ENCODE results near the gene A1BG. TPM values are rescaled to one million over a fixed set of nuclear protein-coding genes. Genes with fewer than 3 reads are reported as not detected.

Gene A1BG
- total RNA-seq, 1 experiment from 2014 or later: 47.4 TPM

DNA sequence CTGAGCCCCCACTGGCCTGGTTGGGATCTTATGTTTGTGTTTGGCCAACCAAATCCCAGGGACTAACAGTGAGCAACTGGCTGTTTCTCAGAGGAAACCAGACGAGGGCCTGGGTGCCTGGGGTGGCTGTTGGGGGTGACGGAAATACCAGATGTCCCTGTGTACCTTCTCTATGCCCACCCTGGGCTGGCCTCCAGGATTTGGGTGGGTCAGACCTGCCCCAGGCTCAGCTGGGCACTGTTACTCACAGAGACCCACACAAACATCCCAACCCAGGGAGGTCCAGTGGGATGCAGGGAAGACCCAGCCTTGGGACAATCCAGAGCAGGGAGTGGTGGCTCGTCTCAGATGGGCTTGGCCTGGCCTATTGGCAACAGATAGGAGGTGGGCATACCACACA is 17.7 kb downstream of the A1BG start:
- DNase-seq (ENCODE audit: low read depth, low spot score): no peak
- Histone ChIP-seq H3K4me1 (ENCODE audit: control insufficient read depth, insufficient read depth, low read length) (no peaks in the 10 kb centered on the region), H3K4me3 (ENCODE audit: low read depth in 2 of 2, low read length in 2 of 2) (no peak overlapping the region), H3K27ac (ENCODE audit: low read length) (no peak overlapping the region), H3K27me3 (ENCODE audit: control insufficient read depth, insufficient read depth, low read length) (no peaks in the 10 kb centered on the region), H3K9me3 (ENCODE audit: control insufficient read depth, insufficient read depth, low read depth, low read length) (0 out of 2 replicates have a peak, but pooled peaks cover 4% of the 10 kb centered on the region), H3K36me3 (ENCODE audit: control insufficient read depth, insufficient read depth, low read length) (no peaks in the 10 kb centered on the region)
- intact Hi-C loops (cut with micrococcal nuclease; ENCODE audit: unreplicated experiment): no loop called here
- in situ Hi-C loops (cut with HindIII; ENCODE audit: low pct_unique_long_range_greater_than_20kb, low sequenced_read_pairs): no loop called here
- no peak for ATAC-seq
- CTCF ChIA-PET: no interaction called here
- POLR2A ChIA-PET: no interaction called here
- BruUV-seq (replicated peaks): no TSS peak
- no peak for TF ChIP-seq POLR2AphosphoS5 (IDR thresholded peaks at IDR 0.05; ENCODE audit: low read depth, low read length)
- TF ChIP-seq, protein P1, sequence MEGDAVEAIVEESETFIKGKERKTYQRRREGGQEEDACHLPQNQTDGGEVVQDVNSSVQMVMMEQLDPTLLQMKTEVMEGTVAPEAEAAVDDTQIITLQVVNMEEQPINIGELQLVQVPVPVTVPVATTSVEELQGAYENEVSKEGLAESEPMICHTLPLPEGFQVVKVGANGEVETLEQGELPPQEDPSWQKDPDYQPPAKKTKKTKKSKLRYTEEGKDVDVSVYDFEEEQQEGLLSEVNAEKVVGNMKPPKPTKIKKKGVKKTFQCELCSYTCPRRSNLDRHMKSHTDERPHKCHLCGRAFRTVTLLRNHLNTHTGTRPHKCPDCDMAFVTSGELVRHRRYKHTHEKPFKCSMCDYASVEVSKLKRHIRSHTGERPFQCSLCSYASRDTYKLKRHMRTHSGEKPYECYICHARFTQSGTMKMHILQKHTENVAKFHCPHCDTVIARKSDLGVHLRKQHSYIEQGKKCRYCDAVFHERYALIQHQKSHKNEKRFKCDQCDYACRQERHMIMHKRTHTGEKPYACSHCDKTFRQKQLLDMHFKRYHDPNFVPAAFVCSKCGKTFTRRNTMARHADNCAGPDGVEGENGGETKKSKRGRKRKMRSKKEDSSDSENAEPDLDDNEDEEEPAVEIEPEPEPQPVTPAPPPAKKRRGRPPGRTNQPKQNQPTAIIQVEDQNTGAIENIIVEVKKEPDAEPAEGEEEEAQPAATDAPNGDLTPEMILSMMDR (IDR thresholded peaks at IDR 0.05): no peak
- no peak for TF ChIP-seq TCF7L2 (IDR thresholded peaks at IDR 0.05; ENCODE audit: low read depth, low read length)
- no peak for TF ChIP-seq REST (IDR thresholded peaks at IDR 0.05; ENCODE audit: insufficient read depth in 1 of 2, low read depth in 2 of 2, low read length in 1 of 2)
- no peak for TF ChIP-seq SIN3A (IDR thresholded peaks at IDR 0.05; ENCODE audit: borderline replicate concordance, insufficient read depth, low read depth, low read length)

DNA sequence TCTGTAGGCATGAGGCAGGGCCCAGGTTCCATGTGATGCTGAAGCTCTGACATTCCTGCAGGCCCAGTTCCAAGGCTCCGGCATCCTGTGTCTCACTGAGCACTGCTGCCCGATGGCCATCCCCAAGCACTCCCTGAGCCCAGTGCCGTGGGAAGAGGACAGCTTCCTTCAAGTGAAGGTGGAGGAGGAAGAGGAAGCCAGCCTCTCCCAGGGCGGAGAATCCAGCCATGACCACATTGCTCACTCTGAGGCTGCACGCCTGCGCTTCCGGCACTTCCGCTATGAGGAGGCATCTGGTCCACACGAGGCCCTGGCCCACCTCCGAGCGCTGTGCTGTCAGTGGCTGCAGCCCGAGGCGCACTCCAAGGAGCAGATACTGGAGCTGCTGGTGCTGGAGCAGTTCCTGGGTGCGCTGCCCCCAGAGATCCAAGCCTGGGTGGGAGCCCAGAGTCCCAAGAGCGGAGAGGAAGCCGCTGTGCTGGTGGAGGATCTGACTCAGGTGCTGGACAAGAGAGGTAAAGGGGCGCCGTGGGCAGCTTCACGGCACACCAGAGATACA is 18.5 kb downstream of the A1BG start:
- in situ Hi-C loops (cut with HindIII; ENCODE audit: low pct_unique_long_range_greater_than_20kb, low sequenced_read_pairs): no loop called here
- ATAC-seq (no peak), DNase-seq (ENCODE audit: low read depth, low spot score) (no peak)
- TF ChIP-seq REST (IDR thresholded peaks at IDR 0.05; ENCODE audit: insufficient read depth in 1 of 2, low read depth in 2 of 2, low read length in 1 of 2) (no peak), POLR2AphosphoS5 (IDR thresholded peaks at IDR 0.05; ENCODE audit: low read depth, low read length) (no peak), TCF7L2 (IDR thresholded peaks at IDR 0.05; ENCODE audit: low read depth, low read length) (no peak), SIN3A (IDR thresholded peaks at IDR 0.05; ENCODE audit: borderline replicate concordance, insufficient read depth, low read depth, low read length) (no peak)
- TF ChIP-seq, protein P1 (IDR thresholded peaks at IDR 0.05): no peak
- CTCF ChIA-PET: no interaction called here
- Histone ChIP-seq H3K4me1 (ENCODE audit: control insufficient read depth, insufficient read depth, low read length) (peaks cover 4% of the 10 kb centered on the region), H3K27ac (ENCODE audit: low read length) (no peak overlapping the region), H3K4me3 (ENCODE audit: low read depth in 2 of 2, low read length in 2 of 2) (no peak overlapping the region), H3K9me3 (ENCODE audit: control insufficient read depth, insufficient read depth, low read depth, low read length) (0 out of 2 replicates have a peak, but pooled peaks cover 4% of the 10 kb centered on the region), H3K27me3 (ENCODE audit: control insufficient read depth, insufficient read depth, low read length) (no peaks in the 10 kb centered on the region), H3K36me3 (ENCODE audit: control insufficient read depth, insufficient read depth, low read length) (no peaks in the 10 kb centered on the region)
- no TSS peak for BruUV-seq (replicated peaks)
- POLR2A ChIA-PET: no interaction called here
- intact Hi-C loops (cut with micrococcal nuclease; ENCODE audit: unreplicated experiment): no loop called here

Data from Panc1 (cell line).